HG03139 (cell line): ENCODE data around the gene TRIM40.
"Not testable (repeated sequence)": the region's sequence is repeated elsewhere in the genome, so short reads cannot be mapped to it uniquely, and the experiment has no call there.

Experiments
- ATAC-seq: cut with Tn5 transposase; IDR thresholded peaks from one replicate; pipeline ENCODE4 v1.9.1; 2021; ENCODE audit not compliant: unreplicated experiment

The TRIM40 gene

GRCh38 chr6:30162265-30163089 is 26.5 kb downstream of the TRIM40 start:
- no peak for ATAC-seq

DNA sequence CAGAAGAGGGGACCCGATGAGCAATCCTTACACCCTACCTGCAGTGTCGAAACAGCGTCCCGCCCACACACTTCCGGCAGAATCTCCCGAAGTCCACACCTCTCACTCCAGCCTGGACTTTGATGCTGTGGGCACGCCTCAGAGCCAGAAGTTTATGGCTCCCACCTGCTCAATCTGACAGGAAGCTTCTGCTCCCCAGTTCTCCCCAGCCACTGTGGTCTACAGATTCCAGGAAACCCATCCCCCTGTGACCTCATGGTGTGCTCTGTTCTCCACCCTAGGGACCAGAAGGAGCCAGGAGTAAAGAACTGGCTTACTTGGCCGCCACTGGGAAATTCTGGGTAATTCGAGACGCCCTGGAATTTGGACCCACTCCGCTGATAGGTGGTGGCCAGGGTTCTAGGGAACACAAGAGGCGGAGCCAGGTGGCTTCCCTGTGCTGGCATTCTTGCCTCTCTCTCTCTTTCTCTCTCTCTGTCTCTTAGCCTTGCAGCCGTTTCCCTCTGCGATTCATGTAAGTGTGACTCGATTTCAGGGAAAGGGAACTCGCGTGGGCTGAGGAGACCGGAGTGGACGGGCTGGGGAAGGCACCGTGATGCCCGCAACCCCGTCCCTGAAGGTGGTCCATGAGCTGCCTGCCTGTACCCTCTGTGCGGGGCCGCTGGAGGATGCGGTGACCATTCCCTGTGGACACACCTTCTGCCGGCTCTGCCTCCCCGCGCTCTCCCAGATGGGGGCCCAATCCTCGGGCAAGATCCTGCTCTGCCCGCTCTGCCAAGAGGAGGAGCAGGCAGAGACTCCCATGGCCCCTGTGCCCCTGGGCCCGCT is 27.4 kb downstream of the TRIM40 start, which contains the start of gene TRIM15:
Gene TRIM15, plus strand, starts transcription at position 457 of the 828 bp plus-strand sequence. Its CDS starts 139 bp downstream, at position 596.
- no peak for ATAC-seq

- ATAC-seq: no peak
These were observed 28.1 kb downstream of the TRIM40 start for GRCh38 chr6:30163918-30164654.

- ATAC-seq: no peak
These were observed 28.8 kb downstream of the TRIM40 start for GRCh38 chr6:30164714-30165113.

DNA sequence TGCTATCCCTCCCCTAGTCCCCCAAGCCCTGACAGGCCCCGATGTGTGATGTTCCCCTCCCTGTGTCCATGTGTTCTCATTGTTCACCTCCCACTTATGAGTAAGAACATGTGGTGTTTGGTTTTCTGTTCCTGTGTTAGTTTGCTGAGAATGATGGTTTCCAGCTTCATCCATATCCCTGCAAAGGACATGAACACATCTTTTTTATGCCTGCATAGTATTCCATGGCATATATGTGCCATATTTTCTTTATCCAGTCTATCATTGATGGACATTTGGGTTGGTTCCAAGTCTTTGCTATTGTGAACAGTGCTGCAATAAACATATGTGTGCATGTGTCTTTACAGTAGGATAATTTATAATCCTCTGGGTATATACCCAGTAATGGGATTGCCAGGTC is 29.3 kb downstream of the TRIM40 start:
- ATAC-seq: not testable (repeated sequence)

- ATAC-seq: no peak
These were observed 31.2 kb downstream of the TRIM40 start for GRCh38 chr6:30167101-30167500.

DNA sequence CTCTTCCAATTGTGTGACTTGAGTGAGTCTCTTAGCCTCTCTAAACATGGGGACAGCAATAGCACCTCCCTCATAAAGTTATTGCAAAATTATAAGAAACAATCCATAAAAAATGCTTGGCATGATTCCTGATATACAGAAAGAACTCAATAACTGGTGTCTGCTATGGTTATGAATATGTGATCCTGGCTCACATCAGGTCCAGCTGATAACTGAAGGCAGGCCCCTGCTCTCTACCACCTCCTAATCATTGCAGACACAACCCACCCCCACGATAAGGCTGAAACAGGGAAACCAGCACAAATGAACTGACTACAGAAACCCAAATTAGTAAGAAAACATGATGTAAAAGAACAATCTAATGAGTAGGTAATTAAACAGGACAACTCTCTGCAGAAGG is 32.8 kb downstream of the TRIM40 start:
- ATAC-seq: no peak

GRCh38 chr6:30169658-30170614 is 34.0 kb downstream of the TRIM40 start:
- ATAC-seq: no peak

GRCh38 chr6:30171677-30172471 is 35.9 kb downstream of the TRIM40 start:
- ATAC-seq: no peak

- no peak for ATAC-seq
These were observed 36.7 kb downstream of the TRIM40 start for GRCh38 chr6:30172681-30173080.

GRCh38 chr6:30175765-30176164 is 39.8 kb downstream of the TRIM40 start:
- no peak for ATAC-seq

DNA sequence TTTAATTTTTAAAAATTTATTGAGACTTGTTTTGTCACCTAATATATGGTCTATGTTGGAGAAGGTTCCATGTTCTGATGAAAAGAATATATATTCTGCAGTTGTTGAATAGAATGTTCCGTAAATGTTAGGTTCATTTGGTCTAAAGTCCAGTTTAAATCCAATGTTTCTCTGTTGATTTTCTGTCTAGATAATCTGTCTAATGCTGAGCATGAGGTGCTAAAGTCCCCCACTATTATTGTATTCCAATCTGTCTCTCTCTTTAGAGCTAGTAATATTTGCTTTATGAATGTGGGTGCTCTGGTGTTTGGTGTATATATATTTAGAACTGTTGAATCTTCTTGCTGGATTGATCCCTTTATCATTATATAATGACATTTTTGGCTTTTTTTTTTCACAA is 42.9 kb downstream of the TRIM40 start:
- ATAC-seq: no peak

DNA sequence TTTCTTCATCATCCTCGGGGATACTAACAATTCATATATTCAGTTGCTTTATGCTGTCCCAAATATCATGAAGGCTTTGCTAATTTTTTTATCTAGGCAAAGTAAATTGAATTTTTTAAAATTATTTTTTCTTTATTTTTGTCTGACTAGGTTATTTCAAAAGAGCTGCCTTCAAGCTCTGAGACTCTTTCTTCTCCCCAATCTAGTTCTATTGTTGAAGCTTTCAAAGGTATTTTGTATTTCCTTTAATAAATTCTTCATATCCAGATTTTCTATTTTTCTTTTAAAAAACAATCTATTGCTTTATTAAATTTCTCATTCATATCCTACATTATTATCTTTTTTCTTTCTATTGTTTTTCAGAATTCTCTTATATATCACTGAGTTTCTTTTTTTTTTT is 44.2 kb downstream of the TRIM40 start:
- no peak for ATAC-seq

GRCh38 chr6:30184417-30185031 is 48.6 kb downstream of the TRIM40 start:
- no peak for ATAC-seq

- ATAC-seq: no peak
These were observed 50.0 kb downstream of the TRIM40 start for GRCh38 chr6:30185846-30186484.

DNA sequence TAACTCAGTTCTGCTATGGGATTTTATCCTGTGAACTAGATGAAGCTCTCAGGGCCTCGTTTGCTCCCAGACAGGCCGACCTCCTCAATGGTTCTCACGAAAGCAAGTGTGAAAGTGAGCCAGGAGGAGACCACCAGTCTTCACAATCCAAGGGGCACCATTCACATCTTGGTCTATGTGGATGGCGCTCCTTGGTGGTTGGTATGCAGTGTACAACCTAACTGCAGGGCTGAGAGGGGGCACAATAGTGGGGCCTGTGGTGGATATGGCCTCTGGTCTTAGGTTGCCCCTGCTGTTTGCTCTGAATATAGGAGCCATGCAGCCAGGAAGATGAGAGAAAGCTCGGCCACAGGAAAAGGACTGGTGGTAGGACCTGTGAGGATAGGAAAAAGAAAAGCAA is 52.6 kb downstream of the TRIM40 start:
- ATAC-seq: no peak

GRCh38 chr6:30192076-30192475 is 56.1 kb downstream of the TRIM40 start:
- no peak for ATAC-seq
